Measurements from ENCODE around the gene FAHD1.
A peak's percentile ranks its signal among the peaks of the same experiment; 100 is the strongest.
"Not testable (repeated sequence)": the region's sequence is repeated elsewhere in the genome, so short reads cannot be mapped to it uniquely, and the experiment has no call there.

The FAHD1 gene

GRCh38 chr16:1846416-1846815 lies 19.4 kb downstream of the FAHD1 start:
- no peak for DNase-seq (ENCODE audit: low read depth in 2 of 2)

- no peak for DNase-seq (ENCODE audit: low read depth in 2 of 2)
Observed at GRCh38 chr16:1850981-1851380, 24.0 kb downstream of the FAHD1 start.

GRCh38 chr16:1851793-1852192 lies 24.8 kb downstream of the FAHD1 start:
- no peak for DNase-seq (ENCODE audit: low read depth in 2 of 2)

- DNase-seq (ENCODE audit: low read depth in 2 of 2): no peak
Observed at GRCh38 chr16:1857433-1858097, 30.6 kb downstream of the FAHD1 start.

GRCh38 chr16:1858189-1858865 lies 31.3 kb downstream of the FAHD1 start:
- DNase-seq (ENCODE audit: low read depth in 2 of 2): no peak

DNA sequence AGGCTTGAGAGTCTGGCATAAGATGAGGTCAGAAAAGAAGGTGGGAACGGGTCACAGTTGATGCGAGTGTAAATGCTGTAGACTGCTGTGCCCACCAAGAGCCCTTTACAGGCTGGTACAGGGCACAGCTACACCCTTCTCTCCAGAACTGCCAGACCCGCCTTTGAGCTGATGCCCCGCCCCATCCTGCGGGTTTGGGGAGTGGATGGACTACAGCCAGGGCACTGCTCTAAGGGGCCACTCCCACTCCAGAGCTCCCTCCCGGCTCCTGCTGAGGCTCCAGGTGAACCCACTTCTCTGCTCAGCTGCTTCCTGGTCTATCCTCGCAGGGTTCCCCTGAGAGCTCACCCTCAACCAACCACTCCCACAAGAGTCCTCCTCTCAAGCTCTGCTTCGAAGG lies 32.6 kb downstream of the FAHD1 start:
- DNase-seq (ENCODE audit: low read depth in 2 of 2): no peak

- no peak for DNase-seq (ENCODE audit: low read depth in 2 of 2)
Observed at GRCh38 chr16:1861730-1862129, 34.7 kb downstream of the FAHD1 start.

DNA sequence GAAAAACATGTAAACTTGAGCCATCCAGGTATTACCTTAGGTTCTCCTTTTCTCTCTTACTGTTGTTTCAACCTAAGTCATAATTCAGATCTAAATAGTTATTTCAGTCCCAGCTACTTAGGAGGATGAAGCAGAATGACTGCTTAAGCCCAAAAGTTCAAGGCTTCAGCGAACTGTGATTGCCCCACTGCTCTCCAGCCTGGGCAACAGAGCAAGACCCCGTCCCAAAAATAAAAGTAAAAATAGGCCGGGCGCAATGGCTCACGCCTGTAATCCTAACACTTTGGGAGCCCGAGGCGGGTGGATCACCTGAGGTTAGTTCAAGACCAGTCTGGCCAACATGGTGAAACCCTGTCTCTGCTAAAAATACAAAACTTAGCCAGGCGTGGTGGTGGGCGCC lies 35.4 kb downstream of the FAHD1 start:
- DNase-seq (ENCODE audit: low read depth in 2 of 2): no peak

DNA sequence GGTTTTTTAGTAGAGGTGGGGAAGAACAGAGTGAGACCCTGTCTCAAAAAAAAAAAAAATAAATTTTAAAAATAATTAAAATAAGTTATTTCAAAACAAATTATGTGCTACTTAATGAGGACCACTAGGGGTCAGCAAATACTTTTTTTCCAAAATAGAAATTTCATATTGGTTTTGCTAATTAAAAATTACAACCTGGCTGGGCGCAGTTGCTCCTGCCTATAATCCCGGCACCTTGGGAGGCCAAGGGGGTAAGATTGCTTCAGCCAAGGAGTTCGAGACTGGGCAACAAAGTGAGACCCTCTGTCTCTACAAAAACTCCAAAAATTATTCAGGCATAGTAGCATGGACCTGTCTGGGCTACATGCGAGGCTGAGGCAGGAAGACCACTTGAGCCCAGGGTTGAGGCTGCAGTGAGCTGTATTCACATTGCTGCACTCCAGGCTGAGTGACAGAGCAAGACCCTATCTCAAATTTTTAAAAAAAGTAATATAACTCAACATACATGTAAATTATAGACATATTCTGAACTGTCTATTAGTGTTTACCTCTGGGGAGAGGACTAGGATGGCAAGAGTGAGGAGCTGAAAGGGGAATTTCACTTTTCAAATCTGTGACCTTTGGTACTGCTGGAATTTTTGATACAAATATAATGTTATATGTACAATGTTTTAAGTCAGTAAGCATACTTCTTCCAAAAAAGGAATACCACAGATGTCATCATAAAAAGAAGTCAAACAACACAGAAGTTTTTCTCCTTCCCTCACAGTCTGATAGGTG lies 36.9 kb downstream of the FAHD1 start:
- no peak for DNase-seq (ENCODE audit: low read depth in 2 of 2)

- no peak for DNase-seq (ENCODE audit: low read depth in 2 of 2)
Observed at GRCh38 chr16:1865902-1866690, 39.1 kb downstream of the FAHD1 start.

GRCh38 chr16:1870365-1871082 lies 43.5 kb downstream of the FAHD1 start:
- no peak for DNase-seq (ENCODE audit: low read depth in 2 of 2)

DNA sequence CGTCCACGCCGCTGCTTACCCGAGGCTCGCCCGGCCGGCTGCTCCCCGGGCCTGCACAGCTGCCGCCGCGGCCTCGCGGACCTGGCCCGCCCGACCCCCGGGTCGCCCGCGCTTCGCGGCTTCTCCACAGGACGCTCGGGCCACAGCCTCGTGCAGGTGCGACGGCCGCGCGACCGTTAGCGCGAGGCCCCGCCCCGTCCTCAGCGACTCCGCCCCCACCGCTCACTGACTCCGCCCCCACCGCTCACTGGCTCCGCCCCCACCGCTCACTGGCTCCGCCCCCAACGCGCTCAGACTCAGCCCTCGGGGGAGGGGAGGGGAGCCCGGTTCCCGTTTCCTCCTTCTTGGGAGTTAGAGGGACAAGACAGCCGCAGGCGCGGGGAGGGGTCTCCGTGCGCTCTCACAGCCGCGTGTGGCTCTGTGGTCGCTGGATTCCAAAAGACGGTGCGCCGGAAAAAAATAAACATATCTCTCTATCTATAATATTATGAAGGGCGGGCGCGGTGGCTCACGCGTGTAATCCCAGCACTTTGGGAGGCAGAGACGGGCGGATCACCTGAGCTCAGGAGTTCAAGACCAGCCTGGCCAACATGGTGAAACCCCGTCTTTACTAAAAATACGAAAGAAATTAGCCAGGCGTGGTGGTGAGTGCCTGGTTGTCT lies 45.1 kb downstream of the FAHD1 start, which contains the start of gene MEIOB:
Gene MEIOB, minus strand, starts transcription at position 191 of the 662 bp plus-strand sequence. CDS start 3,989 bp downstream, outside the sequence.
- peak; percentile 25 to 27 for DNase-seq (ENCODE audit: low read depth in 2 of 2)

DNA sequence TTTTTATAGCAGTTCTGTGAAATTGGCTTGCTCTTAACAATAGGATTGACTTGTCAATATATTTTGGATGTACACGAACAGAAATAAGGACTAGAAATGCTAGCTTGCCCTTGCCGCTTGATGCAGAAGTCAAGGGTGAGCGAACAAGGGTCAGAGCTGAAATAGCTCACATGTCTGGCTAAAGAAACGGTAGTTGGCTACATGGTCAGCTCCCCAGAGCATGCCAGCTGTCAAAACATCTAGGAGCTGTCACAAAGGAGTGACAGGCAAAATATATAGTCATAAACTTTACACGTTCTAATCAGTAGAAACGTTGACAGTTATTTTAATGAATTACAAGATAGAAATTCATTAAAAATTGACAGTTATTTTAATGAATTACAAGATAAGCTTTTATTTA lies 47.8 kb downstream of the FAHD1 start:
- DNase-seq (ENCODE audit: low read depth in 2 of 2): no peak

- not testable (repeated sequence) for DNase-seq (ENCODE audit: low read depth in 2 of 2)
Observed at GRCh38 chr16:1876066-1876465, 49.1 kb downstream of the FAHD1 start.

DNA sequence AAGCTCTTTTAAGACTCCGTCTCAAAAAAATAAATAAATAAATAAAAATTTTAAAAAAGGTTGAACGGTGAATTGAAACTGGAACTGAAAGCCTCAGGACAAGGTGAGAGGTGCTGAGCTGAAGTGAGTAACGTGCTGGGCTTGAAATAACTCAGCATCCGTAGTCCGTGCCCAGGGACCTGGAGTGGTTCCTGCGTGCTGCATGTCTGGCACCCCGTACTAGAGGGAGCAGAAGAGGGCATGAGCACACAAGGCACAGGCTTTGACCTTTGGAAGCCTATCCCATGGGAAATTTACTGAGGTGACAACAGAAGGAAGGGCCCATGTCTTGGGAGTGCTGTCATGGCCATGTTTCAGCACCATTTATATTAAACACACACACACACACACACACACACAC lies 49.5 kb downstream of the FAHD1 start:
- no peak for DNase-seq (ENCODE audit: low read depth in 2 of 2)

DNA sequence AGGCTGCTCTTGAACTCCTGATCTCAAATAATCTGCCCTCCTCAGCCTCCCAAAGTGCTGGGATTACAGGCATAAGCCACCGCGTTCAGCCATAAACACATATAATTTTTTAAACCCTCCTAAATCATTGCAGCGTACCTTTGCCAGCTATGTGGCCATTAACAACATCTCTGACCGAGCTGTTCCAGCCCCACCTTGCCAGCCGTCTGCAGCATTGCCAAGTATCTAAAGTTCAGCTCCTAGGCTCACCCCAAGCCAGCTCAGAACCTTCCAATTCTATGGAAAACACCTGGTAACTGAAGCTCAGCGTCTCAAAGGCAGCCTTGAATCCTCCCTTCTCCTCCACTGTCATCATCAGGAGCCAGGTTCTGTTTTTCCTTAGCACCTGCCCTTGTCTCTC lies 50.1 kb downstream of the FAHD1 start:
- DNase-seq (ENCODE audit: low read depth in 2 of 2): no peak

- DNase-seq (ENCODE audit: low read depth in 2 of 2): no peak
Observed at GRCh38 chr16:1877804-1878203, 50.8 kb downstream of the FAHD1 start.

DNA sequence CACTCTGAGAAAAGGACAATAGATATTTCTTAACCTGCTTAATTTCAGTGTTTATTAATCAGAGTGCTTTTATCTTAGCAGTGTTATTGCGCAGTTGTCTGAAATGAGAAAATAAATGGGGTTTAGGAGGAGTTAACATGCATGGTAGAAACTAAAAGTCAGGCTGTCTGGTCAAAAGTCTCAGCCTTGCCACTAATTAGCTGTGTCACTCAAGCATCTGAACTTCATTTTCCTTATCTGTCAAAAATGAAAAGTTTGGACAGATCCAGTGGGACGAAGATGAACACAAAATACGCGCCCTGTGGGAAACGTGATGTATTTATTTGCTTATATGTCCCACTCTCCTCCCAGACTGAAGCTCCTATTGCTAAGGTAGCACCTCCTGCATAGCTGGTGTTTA lies 51.2 kb downstream of the FAHD1 start:
- DNase-seq (ENCODE audit: low read depth in 2 of 2): no peak

Measured in stimulated activated CD4-positive, alpha-beta T cell treated with anti-CD3 and anti-CD28 coated beads, Interleukin-15, amount 100 ng/mL, for 48 hours (primary cell).